Caco-2 (cell line): ENCODE measurements around the gene UNC13C. TPM values are rescaled to one million over a fixed set of nuclear protein-coding genes. Genes with fewer than 3 reads are reported as not detected.

Experiments
- BruUV-seq: library from RNA; stranded (reverse); fragments of 400-500 nt; replicated peaks from 2 replicates; lab custom pipeline; 2021; lab: Mats Ljungman, UMichigan
- CTCF ChIA-PET: fragments of 300-600 bp; sonication (Branson Sonifier 250); formaldehyde crosslinking; loops from one replicate; lab custom pipeline; 2022; ENCODE audit warnings: antibody characterized with exemption; lab: Charles Lee
- POLR2A ChIA-PET: fragments of 300-600 bp; sonication (Branson Sonifier 250); formaldehyde crosslinking; loops from one replicate; lab custom pipeline; 2022; ENCODE audit warnings: antibody characterized with exemption; lab: Charles Lee
- DNase-seq, 2 experiments: peaks; one replicate each; pipeline versions ENCODE4 v3.0.0 to v3.0.0-alpha.2; 2020 to 2022
- H3K27me3 ChIP-seq: replicated peaks from 2 replicates; pipeline ENCODE4 v1.6.0; 2011; ENCODE audit warnings: low read length; ENCODE audit not compliant: control insufficient read depth, insufficient read depth
- H3K36me3 ChIP-seq: 2 replicates; pipeline ENCODE4 v1.5.1; 2011; ENCODE audit warnings: low read length; ENCODE audit not compliant: control insufficient read depth, insufficient read depth
- H3K4me1 ChIP-seq: fragments of 250-450 bp; sonication (Bioruptor Pico); 2 replicates; pipeline ENCODE4 v1.5.1; 2020; ENCODE audit warnings: mild to moderate bottlenecking
- H3K4me3 ChIP-seq: 2 replicates; pipeline ENCODE4 v1.5.1; 2011; ENCODE audit warnings: low read depth, mild to moderate bottlenecking, control low read depth, low read length
- H3K9me3 ChIP-seq: fragments of 250-450 bp; sonication (Bioruptor Pico); 2 replicates; pipeline ENCODE4 v1.5.1; 2020; ENCODE audit warnings: mild to moderate bottlenecking, moderate library complexity
- H3K27ac Mint-ChIP-seq: one replicate; pipeline ENCODE4 v1.8.0; 2022; ENCODE audit warnings: mixed read lengths; ENCODE audit not compliant: unreplicated experiment
- H3K27me3 Mint-ChIP-seq: one replicate; pipeline ENCODE4 v1.8.0; 2022; ENCODE audit warnings: mixed read lengths; ENCODE audit not compliant: insufficient read depth, unreplicated experiment
- H3K36me3 Mint-ChIP-seq: one replicate; pipeline ENCODE4 v1.8.0; 2022; ENCODE audit warnings: mild to moderate bottlenecking, mixed read lengths; ENCODE audit not compliant: insufficient read depth, unreplicated experiment
- H3K4me1 Mint-ChIP-seq: one replicate; pipeline ENCODE4 v1.8.0; 2022; ENCODE audit warnings: low read depth, mixed read lengths; ENCODE audit not compliant: unreplicated experiment
- H3K4me3 Mint-ChIP-seq: one replicate; pipeline ENCODE4 v1.8.0; 2022; ENCODE audit warnings: mild to moderate bottlenecking, moderate library complexity, mixed read lengths; ENCODE audit not compliant: unreplicated experiment
- H3K9me3 Mint-ChIP-seq: one replicate; pipeline ENCODE4 v1.8.0; 2022; ENCODE audit warnings: mixed read lengths; ENCODE audit not compliant: unreplicated experiment
- CTCF ChIP-seq, 2 experiments: fragments of 200-600 bp in 1 of 2; IDR thresholded peaks; 1 replicate in 1 of 2; 2 replicates in 1 of 2; pipeline versions ENCODE4 v1.5.1 to v1.8.0; 2011 to 2022; ENCODE audit warnings: antibody characterized with exemption in 1 of 2, control low read depth in 1 of 2, inconsistent platforms in 1 of 2, low read depth in 1 of 2, low read length in 1 of 2, mild to moderate bottlenecking in 1 of 2, moderate library complexity in 1 of 2; ENCODE audit not compliant: insufficient read depth in 1 of 2, severe bottlenecking in 1 of 2, unreplicated experiment in 1 of 2
- intact Hi-C: fragments of 100-400 bp; cut with micrococcal nuclease; formaldehyde crosslinking; loops from one replicate; pipeline ENCODE4 v1.10.0; 2022; ENCODE audit not compliant: unreplicated experiment
- total RNA-seq: library from RNA; stranded (reverse); gene quantifications from 2 replicates; pipeline ENCODE4 v1.2.3, GENCODE V29; 2022

UNC13C gene
- total RNA-seq, 1 experiment from 2014 or later = 2.9 TPM

- no peaks in the 10 kb centered on the region for H3K27me3 ChIP-seq
- BruUV-seq = no TSS peak
- no peak overlapping the region for H3K4me3 ChIP-seq
- POLR2A ChIA-PET = no interaction called here
- no peaks in the 10 kb centered on the region for H3K4me1 ChIP-seq
- no peaks in the 10 kb centered on the region for H3K27me3 Mint-ChIP-seq
- H3K9me3 Mint-ChIP-seq = no peaks in the 10 kb centered on the region
- no peaks in the 10 kb centered on the region for H3K4me1 Mint-ChIP-seq
- H3K36me3 Mint-ChIP-seq = no peaks in the 10 kb centered on the region
- H3K4me3 Mint-ChIP-seq = no peak overlapping the region
- H3K27ac Mint-ChIP-seq = no peak overlapping the region
- no peak for TF ChIP-seq CTCF (IDR thresholded peaks at IDR 0.05; ENCODE audit: insufficient read depth in 1 of 2, low read depth in 1 of 2, low read length in 1 of 2, severe bottlenecking in 1 of 2, unreplicated experiment in 1 of 2)
- CTCF ChIA-PET = no interaction called here
- intact Hi-C loops = no loop called here
- no peaks in the 10 kb centered on the region for H3K36me3 ChIP-seq
- no peak for DNase-seq
- no peaks in the 10 kb centered on the region for H3K9me3 ChIP-seq
These were observed 55.2 kb downstream of the UNC13C start for GRCh38 chr15:54033356-54033860.

GRCh38 chr15:54033869-54034458 is 55.7 kb downstream of the UNC13C start:
- BruUV-seq = no TSS peak
- H3K36me3 ChIP-seq = no peaks in the 10 kb centered on the region
- no peaks in the 10 kb centered on the region for H3K36me3 Mint-ChIP-seq
- H3K4me3 Mint-ChIP-seq = no peak overlapping the region
- no peaks in the 10 kb centered on the region for H3K9me3 ChIP-seq
- DNase-seq = no peak
- no peaks in the 10 kb centered on the region for H3K27me3 ChIP-seq
- no peaks in the 10 kb centered on the region for H3K9me3 Mint-ChIP-seq
- ChIA-PET POLR2A (no interaction called here), CTCF (no interaction called here)
- no peak for TF ChIP-seq CTCF (IDR thresholded peaks at IDR 0.05; ENCODE audit: insufficient read depth in 1 of 2, low read depth in 1 of 2, low read length in 1 of 2, severe bottlenecking in 1 of 2, unreplicated experiment in 1 of 2)
- no peaks in the 10 kb centered on the region for H3K27me3 Mint-ChIP-seq
- no peaks in the 10 kb centered on the region for H3K4me1 ChIP-seq
- no peak overlapping the region for H3K27ac Mint-ChIP-seq
- intact Hi-C loops = no loop called here
- no peak overlapping the region for H3K4me3 ChIP-seq
- H3K4me1 Mint-ChIP-seq = no peaks in the 10 kb centered on the region

- Mint-ChIP-seq H3K4me1 (no peaks in the 10 kb centered on the region), H3K9me3 (no peaks in the 10 kb centered on the region), H3K27me3 (no peaks in the 10 kb centered on the region), H3K27ac (no peak overlapping the region), H3K4me3 (no peak overlapping the region), H3K36me3 (no peaks in the 10 kb centered on the region)
- Histone ChIP-seq H3K36me3 (no peaks in the 10 kb centered on the region), H3K27me3 (no peaks in the 10 kb centered on the region), H3K9me3 (no peaks in the 10 kb centered on the region), H3K4me3 (no peak overlapping the region), H3K4me1 (no peaks in the 10 kb centered on the region)
- TF ChIP-seq CTCF (IDR thresholded peaks at IDR 0.05; ENCODE audit: insufficient read depth in 1 of 2, low read depth in 1 of 2, low read length in 1 of 2, severe bottlenecking in 1 of 2, unreplicated experiment in 1 of 2) = no peak
- POLR2A ChIA-PET = no interaction called here
- intact Hi-C loops = no loop called here
- BruUV-seq = no TSS peak
- CTCF ChIA-PET = no interaction called here
- no peak for DNase-seq
These were observed 57.4 kb downstream of the UNC13C start for GRCh38 chr15:54035616-54036015.
